Posterior cingulate gyrus (tissue), 11 donors: ENCODE measurements around the gene SP110.

ENCODE experiments used
- DNase-seq, 10 donors: peaks; one replicate each; pipeline versions ENCODE4 v3.0.0 to v3.0.0-alpha.2; 2020 to 2021; ENCODE audit warnings: mixed read lengths in 3 of 10
- intact Hi-C: fragments of 100-400 bp; cut with DNase I; formaldehyde crosslinking; loops from one replicate; pipeline ENCODE4 v1.15.1; 2023

SP110 gene

GRCh38 chr2:230174466-230174865 is 45.3 kb downstream of the SP110 start:
- DNase-seq = no peak
- intact Hi-C loops = no loop called here

GRCh38 chr2:230172852-230173251 is 46.9 kb downstream of the SP110 start:
- intact Hi-C loops = no loop called here
- no peak for DNase-seq

DNA sequence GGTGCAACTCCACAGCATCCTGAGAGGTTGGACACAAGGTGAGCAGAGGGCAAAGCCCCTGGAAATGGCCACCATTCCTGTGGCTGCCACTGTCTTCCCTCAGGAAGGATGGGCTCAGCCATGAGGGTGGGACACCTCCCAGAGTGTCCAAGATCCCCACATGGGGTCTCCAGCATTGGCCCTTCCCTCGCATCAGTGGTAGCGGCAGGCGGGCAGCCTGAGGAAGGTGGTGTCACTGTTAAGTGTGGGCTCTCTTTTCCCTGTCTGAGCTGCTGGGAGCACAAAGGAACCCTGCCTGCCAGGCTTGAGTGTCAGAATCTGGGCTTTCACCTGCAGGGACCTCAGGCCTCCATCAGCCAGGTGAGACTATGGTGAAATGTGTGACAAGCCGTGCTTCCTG is 47.6 kb downstream of the SP110 start:
- DNase-seq = no peak
- intact Hi-C loops = no loop called here

DNA sequence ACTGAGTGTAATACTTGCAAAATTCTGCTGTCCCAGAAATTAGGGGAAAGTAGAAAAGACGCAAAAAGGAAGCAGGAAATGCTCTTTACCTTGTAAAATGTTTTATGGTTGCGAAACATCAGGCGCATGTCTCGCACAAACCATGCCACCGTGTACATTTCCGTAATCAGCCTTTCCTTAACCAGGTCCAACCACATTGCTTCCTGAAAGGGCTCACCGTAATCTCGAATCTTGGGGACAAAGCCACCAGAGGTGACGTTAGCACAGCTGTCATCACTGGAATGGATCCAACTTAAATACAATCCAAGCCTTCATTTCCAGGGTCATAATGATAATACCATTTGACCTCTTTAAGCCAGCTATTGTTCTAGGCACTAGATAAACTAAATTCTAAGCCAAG is 49.3 kb downstream of the SP110 start:
- intact Hi-C loops = no loop called here
- DNase-seq = no peak

GRCh38 chr2:230166557-230167170 is 53.1 kb downstream of the SP110 start:
- DNase-seq = no peak
- intact Hi-C loops = no loop called here

DNA sequence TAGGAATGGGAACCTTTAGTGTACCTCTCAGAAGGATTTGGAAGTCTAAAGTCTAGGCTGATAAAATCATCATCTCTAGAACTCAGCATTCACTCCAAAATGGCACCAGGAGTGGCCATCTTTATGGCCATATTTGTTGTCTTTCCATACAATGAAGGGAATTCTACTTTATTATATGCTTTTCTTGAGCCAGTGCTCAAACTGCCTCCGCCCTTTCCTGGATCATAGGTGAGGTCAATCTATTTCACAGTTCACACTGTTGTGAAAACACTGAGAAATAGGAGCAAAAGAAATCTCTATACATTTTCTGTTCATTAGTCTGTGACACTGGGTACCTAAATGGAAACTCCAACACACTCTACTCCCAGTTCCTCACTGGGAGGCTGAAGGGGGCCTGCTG is 55.6 kb downstream of the SP110 start:
- no peak for DNase-seq
- intact Hi-C loops = no loop called here

- no peak for DNase-seq
- intact Hi-C loops = no loop called here
Measured at GRCh38 chr2:230162981-230163380, 56.8 kb downstream of the SP110 start.

GRCh38 chr2:230161184-230161583 is 58.6 kb downstream of the SP110 start:
- no peak for DNase-seq
- intact Hi-C loops = no loop called here

GRCh38 chr2:230160112-230160660 is 59.6 kb downstream of the SP110 start:
- DNase-seq = peak in 5 of 10 donors; percentile 29 to 86 (median 33)
- intact Hi-C loops = loop anchor here (1.0 kb wide), 1 partner anchor 152 kb away; no protein-coding TSS in a partner anchor

- intact Hi-C loops = loop anchor here (10.0 kb wide), 1 partner anchor 456 kb away; no protein-coding TSS in a partner anchor
- no peak for DNase-seq
Measured at GRCh38 chr2:230158468-230158867, 61.3 kb downstream of the SP110 start.

- intact Hi-C loops = loop anchor here (10.0 kb wide), 1 partner anchor 458 kb away; no protein-coding TSS in a partner anchor
- DNase-seq = peak in 1 of 10 donors; percentile 80
Measured at GRCh38 chr2:230156782-230157699, 62.7 kb downstream of the SP110 start.

- intact Hi-C loops = loop anchor here (10.0 kb wide), 1 partner anchor 459 kb away; no protein-coding TSS in a partner anchor
- DNase-seq = no peak
Measured at GRCh38 chr2:230155359-230155758, 64.4 kb downstream of the SP110 start.

- intact Hi-C loops = loop anchor here (10.0 kb wide), 1 partner anchor 461 kb away; no protein-coding TSS in a partner anchor
- no peak for DNase-seq
Measured at GRCh38 chr2:230153390-230153976, 66.3 kb downstream of the SP110 start.

GRCh38 chr2:230152334-230152733 is 67.5 kb downstream of the SP110 start:
- intact Hi-C loops = loop anchor here (10.0 kb wide), 1 partner anchor 462 kb away; no protein-coding TSS in a partner anchor
- no peak for DNase-seq

DNA sequence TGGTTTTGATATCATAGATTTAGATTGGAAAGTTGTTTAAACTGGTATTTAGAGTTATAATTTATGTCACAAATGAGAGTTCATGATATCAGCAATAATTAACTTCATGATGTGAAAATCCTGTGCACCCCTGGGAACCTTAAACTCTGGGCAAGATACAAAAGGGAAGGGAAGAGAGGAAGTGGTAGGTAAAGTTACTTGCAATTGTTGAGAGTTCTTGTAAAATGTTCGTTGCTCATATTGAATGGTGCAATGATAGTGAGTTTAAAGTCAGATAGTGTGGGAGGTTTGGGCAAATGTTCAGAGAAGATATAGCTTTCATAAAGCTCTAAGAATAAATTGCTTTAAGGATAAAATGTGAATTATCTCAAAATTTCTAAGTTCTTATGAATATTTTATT is 75.4 kb downstream of the SP110 start:
- intact Hi-C loops = no loop called here
- no peak for DNase-seq

- intact Hi-C loops = no loop called here
- no peak for DNase-seq
Measured at GRCh38 chr2:230140667-230141066, 79.1 kb downstream of the SP110 start.

GRCh38 chr2:230137902-230138539 is 81.8 kb downstream of the SP110 start:
- no peak for DNase-seq

DNA sequence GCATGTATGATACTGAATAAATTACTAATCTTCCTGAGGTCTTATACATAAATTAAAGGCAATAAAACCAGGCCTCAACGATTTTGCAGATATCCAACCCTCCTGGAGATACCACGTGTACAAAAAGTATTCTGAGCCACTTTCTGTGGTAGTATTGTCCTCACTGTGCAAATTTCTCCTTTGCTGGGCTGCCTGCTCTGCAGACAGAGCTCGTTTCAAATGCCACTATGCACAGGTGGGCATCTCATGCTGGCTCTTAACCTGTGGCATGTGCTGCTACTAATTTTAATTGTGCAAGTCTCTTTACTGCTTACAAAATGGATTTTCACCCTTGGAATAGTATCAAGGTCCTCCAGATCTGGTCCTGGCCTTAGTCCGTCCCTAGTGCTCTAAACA is 84.7 kb downstream of the SP110 start:
- intact Hi-C loops = no loop called here
- no peak for DNase-seq

More at GRCh38 chr2:230137902-230138539, 81.8 kb downstream of the SP110 start:
- intact Hi-C loops = no loop called here

DNA sequence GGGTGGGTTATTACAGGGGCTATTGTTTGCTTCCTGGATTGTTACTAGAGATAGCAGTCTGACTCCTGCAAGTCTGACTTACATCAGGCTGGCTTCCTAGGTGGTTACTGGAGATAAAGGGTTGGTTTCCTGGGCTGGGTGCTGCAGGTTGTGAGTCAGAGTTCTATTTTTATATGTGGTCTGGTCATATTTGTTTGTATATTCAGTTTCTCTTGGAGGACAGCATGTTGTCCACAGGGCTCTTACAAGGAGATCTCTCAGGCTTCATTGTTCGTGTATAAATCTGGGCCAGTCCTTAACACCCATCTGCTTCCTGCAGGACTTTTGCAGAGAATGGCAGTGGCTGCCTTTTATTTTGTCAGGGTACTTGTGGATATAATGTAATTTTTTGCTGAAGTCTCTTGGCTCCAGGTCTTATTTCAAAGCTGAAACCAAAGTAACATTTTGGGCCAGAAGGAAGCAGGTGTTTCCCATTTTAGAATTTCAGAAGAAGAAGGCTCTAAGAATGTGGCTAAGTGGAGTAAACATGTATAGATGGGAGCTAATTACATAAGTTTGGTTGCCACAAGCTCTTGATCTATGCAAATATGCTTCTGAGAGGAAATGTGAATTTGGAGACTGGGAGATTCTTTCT is 85.2 kb downstream of the SP110 start:
- no peak for DNase-seq
- intact Hi-C loops = no loop called here

DNA sequence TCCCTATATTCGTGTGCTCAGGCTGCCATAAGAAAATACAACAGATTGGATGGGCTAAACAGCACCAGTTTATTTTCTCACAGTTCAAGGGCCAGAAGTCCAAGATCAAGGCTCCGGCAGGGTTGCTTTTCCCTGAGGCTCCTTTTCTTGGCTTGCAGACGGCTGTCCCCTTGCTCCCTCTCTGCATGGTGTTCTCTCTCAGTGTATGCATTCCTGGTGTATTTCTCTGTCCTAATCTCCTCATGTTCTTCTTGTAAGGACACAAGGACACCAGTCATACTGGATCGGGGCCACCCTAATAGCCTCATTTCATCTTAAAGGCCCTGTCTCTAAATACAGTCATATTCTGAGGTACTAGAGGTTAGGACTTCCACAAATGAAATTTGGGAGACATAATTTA is 88.4 kb downstream of the SP110 start:
- intact Hi-C loops = no loop called here
- no peak for DNase-seq
